NCI-H2029 (cell line): ENCODE data around the gene MTIF3.
"Not testable (repeated sequence)": the region's sequence is repeated elsewhere in the genome, so short reads cannot be mapped to it uniquely, and the experiment has no call there.

ENCODE experiments used
- DNase-seq: peaks from one replicate; lab custom pipeline; 2025; lab: John Stamatoyannopoulos, UW

Gene MTIF3

DNA sequence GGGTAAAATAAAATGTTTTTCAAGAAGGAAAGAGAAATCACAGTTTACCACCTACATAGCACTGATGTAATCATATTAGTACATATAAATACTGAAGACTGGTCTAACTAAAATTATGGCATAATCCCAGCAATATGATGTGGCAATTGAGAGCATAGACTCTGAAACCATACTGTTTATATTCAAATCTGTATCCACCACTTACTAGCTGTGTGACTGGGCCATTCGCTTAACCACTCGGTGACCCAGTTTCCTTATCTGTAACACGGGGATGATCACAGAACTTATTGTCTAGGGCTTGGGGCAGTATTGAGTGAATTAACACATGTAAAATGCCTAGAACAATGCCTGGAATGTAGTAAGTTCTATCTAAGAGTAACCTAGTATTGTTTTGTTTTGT, 39.0 kb downstream of the MTIF3 start:
- DNase-seq: no peak

DNA sequence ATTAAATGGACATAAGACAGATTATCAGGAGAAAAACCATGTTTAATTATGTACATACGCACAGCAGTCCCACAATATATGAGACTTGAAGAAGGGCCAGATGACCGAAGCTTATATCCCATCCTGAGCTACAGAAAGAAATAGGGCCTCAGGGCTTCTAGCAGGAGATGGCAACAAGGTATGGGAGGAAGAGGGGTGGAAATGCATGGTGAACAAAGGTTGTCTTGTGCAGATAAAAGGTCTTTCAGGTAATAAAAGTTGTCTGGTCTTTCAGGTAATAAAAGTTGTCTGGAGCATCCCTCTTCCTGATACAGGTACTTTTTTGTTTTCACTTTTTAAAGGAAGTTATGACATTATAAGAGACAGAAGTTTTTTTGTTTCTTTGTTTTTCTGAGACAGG, 41.4 kb downstream of the MTIF3 start:
- DNase-seq: no peak

GRCh38 chr13:27408074-27408473, 42.3 kb downstream of the MTIF3 start:
- no peak for DNase-seq

DNA sequence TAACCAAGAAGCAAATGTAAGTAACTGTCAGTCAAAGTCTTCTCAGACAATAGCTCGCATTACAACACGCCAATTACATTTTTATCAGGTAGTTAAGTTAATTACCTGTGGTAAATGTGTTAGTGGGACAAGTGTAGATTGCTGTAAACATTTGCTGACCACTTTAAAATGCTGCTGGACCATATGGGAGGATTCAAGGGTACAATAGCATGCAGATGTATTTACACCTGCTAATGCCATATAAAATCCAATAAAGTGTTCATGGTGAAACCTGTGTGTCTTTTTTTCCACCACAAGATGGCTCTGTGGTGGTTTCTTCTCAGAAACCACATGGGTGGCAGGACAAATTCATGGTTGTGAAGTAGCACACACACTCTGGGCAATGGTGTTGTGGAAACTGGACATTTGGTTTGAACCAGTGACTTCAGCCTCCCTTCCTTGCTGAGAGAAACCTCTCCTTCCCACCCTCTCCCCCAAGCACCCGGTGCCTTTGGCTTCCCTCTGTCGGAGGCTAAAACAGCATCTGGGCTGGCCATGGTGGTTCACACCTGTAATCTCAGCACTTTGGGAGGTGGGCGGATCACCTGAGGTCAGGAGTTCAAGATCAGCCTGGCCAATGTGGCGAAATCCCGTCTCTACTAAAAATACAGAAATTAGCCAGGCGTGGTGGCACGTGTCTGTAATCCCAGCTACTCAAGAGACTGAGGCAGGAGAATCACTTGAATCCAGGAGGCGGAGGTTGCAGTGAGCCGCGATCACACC, 44.0 kb downstream of the MTIF3 start:
- DNase-seq: peak; percentile 30

GRCh38 chr13:27405546-27406134, 44.7 kb downstream of the MTIF3 start:
- DNase-seq: peak; percentile 57

DNA sequence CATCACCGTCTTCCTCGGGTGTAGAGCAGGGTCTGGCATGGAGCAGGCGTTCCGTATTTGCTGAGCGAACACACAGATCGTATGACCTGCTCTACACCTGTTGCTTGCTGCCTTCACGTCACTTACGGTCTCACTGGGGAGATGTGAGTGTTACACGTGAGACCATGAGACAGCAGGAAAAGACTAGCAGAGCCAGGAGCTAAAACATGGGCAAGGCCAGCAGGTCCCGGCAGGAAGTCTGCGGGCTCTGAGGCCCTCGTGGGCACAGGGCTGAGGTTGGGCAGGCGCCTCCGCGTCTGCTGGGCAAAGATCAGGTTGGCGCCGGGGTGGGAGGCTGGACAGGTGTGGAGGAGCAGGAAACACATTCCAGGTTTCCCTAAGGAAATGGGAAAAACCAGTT, 45.7 kb downstream of the MTIF3 start:
- peak; percentile 81 for DNase-seq

DNA sequence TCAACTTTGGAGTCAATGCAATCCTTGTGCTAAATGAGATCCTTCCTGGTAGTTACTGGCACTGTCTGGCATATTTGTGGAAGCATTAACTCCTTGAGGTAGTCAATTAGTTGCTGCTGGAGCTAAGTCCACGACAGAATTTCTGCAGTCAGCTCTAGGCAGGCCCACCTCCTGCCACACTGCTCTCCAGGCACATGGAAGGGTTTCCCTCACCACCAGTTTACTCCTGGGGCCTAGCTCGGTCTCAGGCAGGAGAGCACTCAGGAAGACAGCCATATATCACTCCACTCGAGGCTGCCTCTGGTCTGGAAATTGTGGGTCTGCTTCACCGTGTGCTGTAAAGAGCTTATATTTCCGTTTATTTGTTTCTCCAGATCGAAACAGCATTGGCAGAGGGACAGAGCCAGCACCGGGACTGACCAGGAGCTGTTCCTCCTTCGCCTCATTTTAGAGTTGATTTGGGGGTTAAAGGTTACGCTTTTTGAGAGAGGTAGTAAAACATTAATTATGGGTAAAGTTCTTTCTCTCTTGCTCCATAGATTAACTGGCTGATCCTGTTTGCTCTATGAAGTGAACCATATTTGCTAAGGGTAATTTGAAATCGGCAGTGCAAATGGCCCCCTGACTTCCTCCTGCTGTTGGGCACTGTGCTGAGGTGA, 46.5 kb downstream of the MTIF3 start:
- peak; percentile 17 for DNase-seq

DNA sequence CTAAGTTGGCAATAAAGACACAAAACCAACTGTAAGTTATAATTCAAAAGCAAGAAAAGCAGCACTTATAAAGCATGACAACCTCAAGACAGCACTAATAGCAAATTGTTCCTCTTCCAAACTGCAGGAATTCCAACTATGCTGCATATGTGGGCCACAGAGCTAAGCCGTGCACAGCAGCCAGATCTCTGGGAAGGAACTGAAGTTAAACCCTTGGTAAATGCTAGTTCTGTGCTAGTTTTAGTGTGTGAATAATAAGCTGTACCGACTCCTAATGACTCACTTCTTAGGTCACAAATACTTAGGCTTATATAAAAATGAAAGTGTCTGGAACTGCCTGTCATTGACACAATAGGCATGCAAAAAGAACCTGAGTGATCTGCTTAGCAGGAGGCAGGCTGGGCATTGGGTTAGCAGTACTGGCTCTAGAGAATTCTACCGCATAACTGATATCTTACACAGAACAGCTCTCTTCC, 47.1 kb downstream of the MTIF3 start:
- DNase-seq: no peak

- DNase-seq: no peak
Observed at GRCh38 chr13:27401210-27401609, 49.2 kb downstream of the MTIF3 start.

GRCh38 chr13:27400405-27400804, 50.0 kb downstream of the MTIF3 start:
- DNase-seq: not testable (repeated sequence)

DNA sequence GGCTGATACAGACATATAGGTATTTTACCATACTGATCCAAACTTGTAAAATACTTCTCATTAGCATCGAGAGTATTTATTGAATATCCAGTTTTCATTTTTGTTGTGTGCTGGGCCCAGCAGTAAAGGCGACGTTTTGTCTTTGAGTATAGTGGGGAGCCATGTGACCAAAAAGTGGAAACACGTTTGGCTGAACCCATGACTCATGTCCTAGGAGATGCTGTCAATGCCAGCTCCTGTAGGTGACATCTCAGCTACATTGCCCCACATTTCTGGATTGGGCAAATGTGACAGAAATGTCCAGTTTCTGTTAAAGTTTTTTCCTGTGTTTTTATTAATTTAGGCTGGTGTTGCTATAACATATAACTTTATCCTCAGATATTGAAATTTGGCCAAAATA, 52.0 kb downstream of the MTIF3 start:
- DNase-seq: no peak

DNA sequence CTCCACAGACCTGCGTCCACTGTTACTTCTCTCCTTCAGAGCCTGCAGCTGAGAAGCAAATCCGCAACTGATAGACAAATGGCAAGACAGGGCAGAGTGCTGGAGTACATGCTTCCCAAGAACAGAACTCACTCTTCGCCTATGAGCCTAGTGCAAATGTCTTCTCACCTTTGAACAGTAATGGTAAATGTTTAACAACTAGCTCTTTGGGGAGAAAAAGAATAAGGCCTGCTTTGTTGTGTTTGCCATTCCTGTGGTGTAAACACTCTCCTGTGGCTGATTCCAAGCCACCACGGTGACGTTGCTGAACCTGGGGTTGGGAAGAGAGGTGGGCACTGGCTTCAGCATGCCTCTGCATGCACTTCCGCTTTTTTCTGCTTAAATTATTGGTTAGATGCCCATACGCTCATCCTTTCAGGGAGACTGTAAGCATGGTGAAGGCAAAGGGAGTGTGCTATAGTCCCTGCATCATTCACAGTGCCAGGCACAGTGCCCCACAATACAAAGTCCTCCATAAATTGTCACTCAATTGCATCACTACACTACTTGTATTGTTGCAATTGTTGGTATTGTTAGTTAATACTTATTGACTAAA, 54.0 kb downstream of the MTIF3 start:
- DNase-seq: no peak

GRCh38 chr13:27395007-27395510, 55.3 kb downstream of the MTIF3 start:
- no peak for DNase-seq

DNA sequence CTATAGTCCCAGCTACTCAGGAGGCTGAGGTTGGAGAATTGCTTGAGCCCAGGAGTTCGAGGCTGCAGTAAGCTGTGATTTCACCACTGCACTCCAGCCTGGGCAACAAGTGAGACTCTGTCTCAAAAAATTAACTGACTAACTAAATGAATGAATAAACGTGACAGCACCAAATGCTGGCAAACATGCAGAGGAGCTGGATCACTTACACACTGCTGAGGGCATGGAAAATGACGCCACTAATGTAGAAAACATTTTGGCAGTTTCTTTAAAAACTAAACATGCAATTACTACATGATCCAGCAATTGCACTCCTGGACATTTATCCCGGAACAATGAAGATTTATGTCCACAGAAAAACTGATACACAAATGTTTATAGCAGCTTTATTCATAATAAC, 57.3 kb downstream of the MTIF3 start:
- DNase-seq: no peak

DNA sequence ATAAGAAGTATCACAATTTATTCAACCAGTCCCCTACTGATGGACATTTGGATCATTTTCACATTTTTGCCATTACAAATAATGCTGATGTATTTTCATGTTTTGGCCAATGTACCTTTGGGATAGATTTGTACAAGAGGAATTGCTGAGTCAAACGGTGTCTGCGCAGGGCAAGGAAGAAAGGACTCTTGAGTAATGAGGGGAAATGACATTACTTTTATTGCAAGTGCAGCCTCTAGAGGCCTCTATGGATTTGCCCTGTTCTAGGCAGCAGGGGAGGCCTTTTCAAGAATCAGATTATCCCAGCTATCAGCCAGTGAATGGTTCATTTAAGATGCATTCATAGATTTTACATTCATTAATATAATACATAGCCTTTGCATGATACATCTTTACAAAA, 58.9 kb downstream of the MTIF3 start:
- no peak for DNase-seq

DNA sequence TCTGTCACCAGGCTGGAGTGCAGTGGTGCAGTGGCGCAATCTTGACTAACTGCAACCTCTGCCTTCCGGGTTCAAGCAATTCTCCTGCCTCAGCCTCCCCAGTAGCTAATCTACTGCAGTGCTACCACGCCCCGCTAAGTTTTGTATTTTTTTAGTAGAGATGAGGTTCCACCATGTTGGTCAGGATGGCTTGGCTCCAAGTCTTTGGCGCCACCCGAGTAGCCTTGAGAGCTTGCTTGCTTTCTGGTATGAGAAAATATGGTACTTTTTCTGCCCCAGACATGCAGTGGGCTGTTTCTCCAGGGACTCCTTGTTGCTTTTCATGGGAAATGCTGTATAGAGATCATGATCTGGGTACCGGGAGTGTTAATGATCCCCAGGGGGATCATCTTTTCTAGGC, 60.5 kb downstream of the MTIF3 start:
- DNase-seq: no peak

GRCh38 chr13:27388241-27388640, 62.1 kb downstream of the MTIF3 start:
- DNase-seq: no peak
